Tibial nerve (tissue), 4 donors: ENCODE data around the gene OR7E24.

Source experiments
- EP300 ChIP-seq, 2 donors: sonication (generic); formaldehyde crosslinking; IDR thresholded peaks; one replicate each; pipeline ENCODE4 v1.6.1; 2017; ENCODE audit warnings: antibody characterized with exemption in 2 of 2, mild to moderate bottlenecking in 1 of 2
- POLR2A ChIP-seq, 2 donors: fragments of 450-650 bp; IDR thresholded peaks; one replicate each; pipeline ENCODE4 v1.6.1; 2017; ENCODE audit warnings: antibody characterized with exemption in 2 of 2, mild to moderate bottlenecking in 2 of 2, moderate library complexity in 2 of 2
- TF ChIP-seq, protein P1 (sequence below), 5 experiments: fragments of 200-600 bp in 3 of 5; fragments of 450-650 bp in 2 of 5; sonication (generic) in 3 of 5; IDR thresholded peaks; one replicate each; pipeline ENCODE4 v1.5.1; 2016 to 2019; ENCODE audit warnings: antibody characterized with exemption in 5 of 5, mild to moderate bottlenecking in 3 of 5, moderate library complexity in 2 of 5

DNA sequence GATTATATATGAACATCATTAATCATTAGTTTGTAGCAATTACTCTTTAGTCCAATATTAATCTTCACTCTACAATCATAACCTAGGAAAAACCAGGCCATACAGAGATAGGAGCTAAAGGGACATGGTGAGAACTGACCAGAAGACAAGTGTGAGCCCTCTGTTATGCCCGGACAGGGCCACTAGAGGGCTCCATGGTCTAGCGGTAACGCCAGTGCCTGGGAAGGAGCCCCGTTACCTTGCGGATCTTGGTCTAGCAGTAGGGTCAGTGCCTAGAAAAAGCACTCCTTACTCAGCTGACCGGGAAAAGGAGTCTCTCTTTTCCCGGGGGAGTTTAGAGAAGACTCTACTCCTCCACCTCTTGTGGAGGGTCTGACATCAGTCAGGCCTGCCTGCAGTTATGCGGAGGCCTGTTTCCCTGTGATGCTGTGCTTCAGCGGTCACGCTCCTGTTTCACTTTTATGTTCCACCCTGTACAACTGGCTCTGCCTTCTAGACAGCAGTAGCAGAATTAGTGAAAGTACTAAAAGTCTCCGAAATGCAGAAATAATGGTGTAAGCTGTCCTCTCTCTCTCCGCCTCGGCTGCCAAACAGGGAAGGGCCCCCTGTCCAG lies 45.1 kb upstream of the OR7E24 start:
- TF ChIP-seq, protein P1, sequence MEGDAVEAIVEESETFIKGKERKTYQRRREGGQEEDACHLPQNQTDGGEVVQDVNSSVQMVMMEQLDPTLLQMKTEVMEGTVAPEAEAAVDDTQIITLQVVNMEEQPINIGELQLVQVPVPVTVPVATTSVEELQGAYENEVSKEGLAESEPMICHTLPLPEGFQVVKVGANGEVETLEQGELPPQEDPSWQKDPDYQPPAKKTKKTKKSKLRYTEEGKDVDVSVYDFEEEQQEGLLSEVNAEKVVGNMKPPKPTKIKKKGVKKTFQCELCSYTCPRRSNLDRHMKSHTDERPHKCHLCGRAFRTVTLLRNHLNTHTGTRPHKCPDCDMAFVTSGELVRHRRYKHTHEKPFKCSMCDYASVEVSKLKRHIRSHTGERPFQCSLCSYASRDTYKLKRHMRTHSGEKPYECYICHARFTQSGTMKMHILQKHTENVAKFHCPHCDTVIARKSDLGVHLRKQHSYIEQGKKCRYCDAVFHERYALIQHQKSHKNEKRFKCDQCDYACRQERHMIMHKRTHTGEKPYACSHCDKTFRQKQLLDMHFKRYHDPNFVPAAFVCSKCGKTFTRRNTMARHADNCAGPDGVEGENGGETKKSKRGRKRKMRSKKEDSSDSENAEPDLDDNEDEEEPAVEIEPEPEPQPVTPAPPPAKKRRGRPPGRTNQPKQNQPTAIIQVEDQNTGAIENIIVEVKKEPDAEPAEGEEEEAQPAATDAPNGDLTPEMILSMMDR (IDR thresholded peaks at IDR 0.05): peak; percentile 67 to 91 (median 84)
- TF ChIP-seq POLR2A (IDR thresholded peaks at IDR 0.05) (no peak), EP300 (IDR thresholded peaks at IDR 0.05) (no peak)
